Urinary bladder (tissue), 4 donors: ENCODE data around the gene LOXL4. TPM values are rescaled to one million over a fixed set of nuclear protein-coding genes. Genes with fewer than 3 reads are reported as not detected.

Experiments used
- DNase-seq: peaks from one replicate; pipeline ENCODE4 v3.0.0-alpha.2; 2015; ENCODE audit errors: extremely low spot score
- H3K27ac ChIP-seq: one replicate; pipeline ENCODE4 v1.5.1; 2013; ENCODE audit warnings: low read depth, mild to moderate bottlenecking, moderate library complexity
- H3K36me3 ChIP-seq: one replicate; pipeline ENCODE4 v1.6.1; 2013; ENCODE audit warnings: mild to moderate bottlenecking, moderate library complexity; ENCODE audit not compliant: insufficient read depth
- H3K4me1 ChIP-seq: one replicate; pipeline ENCODE4 v1.6.1; 2013; ENCODE audit warnings: mild to moderate bottlenecking, moderate library complexity; ENCODE audit not compliant: insufficient read depth
- H3K4me3 ChIP-seq: one replicate; pipeline ENCODE4 v1.5.1; 2013; ENCODE audit warnings: low read depth, low read length
- WGBS: extraction: QIAGEN DNeasy Blood & Tissue Kit; methylation state at CpG from one replicate; pipeline ENCODE4 v1.1.7; 2013; 5-methylcytosine and 5-hydroxymethylcytosine counted together
- polyA plus RNA-seq: library from polyadenylated mRNA; stranded (reverse); fragments of 200-250 nt; gene quantifications from one replicate; pipeline ENCODE4 v1.2.3, GENCODE V29; 2013
- total RNA-seq: library from RNA; depleted of rRNA; stranded (reverse); fragments of >200 nt; gene quantifications from one replicate; pipeline ENCODE4 v1.2.3, GENCODE V29; 2014
- donor health status: healthy with polysubstance abuse.
- donor health status: healthy.

Gene LOXL4
- total RNA-seq = 8.8 TPM
- polyA plus RNA-seq = 6.6 TPM

DNA sequence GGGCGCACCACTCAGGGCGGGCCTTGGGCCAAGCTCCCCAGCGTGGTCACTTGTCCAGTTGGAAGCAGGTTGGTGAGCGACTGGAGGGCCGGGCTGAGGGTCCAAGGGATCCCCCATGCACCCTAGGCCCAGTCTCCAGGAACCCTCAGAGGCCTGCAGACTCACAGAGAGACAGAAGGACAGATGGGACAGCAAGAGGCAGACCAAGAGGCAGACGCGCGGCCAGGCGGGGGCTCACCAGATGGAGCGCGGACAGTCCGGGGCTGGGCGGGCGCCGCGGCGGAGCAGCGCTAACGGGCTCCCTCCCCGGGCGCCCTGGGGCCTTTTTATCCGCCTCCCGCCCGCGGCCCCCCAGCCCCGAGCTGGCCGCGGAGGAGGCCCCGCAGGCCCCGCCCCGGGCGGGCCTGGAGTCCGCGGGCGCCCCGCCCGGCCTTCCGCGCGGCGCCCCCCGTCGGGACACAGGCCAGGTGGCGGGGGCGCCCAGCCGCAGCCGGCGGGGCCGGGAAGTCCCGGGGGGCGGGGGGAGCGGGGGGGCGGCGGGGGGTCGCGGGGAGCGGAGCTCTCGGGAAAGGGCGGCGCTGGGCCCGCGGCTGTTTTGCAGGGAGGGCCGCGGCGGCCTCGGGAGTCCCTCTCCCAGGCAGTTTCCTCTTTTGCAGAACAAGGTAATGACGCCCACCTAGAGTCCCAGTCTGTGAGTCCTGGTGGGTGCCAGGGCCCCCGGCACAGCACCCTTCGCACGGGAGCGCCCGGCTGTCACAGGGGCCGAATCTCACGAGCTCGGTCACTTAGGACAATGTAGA is at the start of gene LOXL4:
TSS of gene LOXL4 (minus strand) at position 301 of the 800 bp plus-strand sequence. CDS start 5,175 bp downstream, outside the sequence.
- Histone ChIP-seq H3K4me1 (no peaks in the 10 kb centered on the region), H3K27ac (no peak within 1 kb of the TSS), H3K36me3 (no peaks in the 10 kb centered on the region), H3K4me3 (peak within 1 kb of the TSS; percentile 58)
- 4% methylated on average over 64 of the region's 75 CpGs for WGBS
- DNase-seq = no peak

DNA sequence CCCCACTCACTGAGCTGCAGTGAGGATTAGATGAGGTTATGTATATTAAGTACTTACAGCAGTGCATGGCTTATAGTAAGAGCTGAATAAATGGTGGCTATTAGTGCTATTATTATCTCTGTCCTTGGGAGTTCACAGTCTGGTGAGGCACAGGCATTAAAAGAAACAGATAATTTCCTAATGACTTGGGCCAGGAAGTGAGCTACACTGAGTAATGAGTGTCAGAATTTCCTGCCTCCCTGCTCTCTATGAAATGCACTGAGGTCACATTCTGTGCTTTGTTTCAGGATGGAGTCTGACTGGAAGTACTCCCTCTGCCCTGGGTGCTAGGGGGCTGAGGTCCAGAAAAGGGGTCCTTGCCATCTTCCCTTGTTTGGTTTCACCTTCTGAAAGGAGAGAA is 48.7 kb upstream of the LOXL4 start:
- Histone ChIP-seq H3K27ac (no peak overlapping the region), H3K4me3 (no peak overlapping the region), H3K4me1 (no peaks in the 10 kb centered on the region), H3K36me3 (no peaks in the 10 kb centered on the region)
- no peak for DNase-seq

DNA sequence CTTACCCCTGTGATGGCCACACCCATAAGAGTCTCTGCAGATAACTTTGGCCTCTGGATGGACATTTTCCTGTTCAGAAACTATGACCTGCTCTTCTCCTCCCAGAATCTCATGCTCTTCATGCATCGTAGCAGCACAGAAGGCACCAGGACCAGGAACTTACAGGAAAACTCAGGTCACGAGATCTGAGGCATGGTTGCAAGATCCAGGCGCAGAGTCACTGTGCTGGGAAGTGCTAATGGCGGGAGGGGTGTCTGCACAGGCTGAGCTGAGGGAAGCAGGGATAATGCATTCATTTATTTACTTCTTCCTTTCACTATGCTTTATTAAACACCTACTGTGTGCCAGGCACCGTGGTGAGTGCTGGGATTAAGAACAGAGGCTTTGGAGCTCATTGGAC is 48.2 kb upstream of the LOXL4 start:
- Histone ChIP-seq H3K4me1 (no peaks in the 10 kb centered on the region), H3K27ac (no peak overlapping the region), H3K4me3 (no peak overlapping the region), H3K36me3 (no peaks in the 10 kb centered on the region)
- 78% methylated on average over 5 of the region's 5 CpGs for WGBS
- no peak for DNase-seq

DNA sequence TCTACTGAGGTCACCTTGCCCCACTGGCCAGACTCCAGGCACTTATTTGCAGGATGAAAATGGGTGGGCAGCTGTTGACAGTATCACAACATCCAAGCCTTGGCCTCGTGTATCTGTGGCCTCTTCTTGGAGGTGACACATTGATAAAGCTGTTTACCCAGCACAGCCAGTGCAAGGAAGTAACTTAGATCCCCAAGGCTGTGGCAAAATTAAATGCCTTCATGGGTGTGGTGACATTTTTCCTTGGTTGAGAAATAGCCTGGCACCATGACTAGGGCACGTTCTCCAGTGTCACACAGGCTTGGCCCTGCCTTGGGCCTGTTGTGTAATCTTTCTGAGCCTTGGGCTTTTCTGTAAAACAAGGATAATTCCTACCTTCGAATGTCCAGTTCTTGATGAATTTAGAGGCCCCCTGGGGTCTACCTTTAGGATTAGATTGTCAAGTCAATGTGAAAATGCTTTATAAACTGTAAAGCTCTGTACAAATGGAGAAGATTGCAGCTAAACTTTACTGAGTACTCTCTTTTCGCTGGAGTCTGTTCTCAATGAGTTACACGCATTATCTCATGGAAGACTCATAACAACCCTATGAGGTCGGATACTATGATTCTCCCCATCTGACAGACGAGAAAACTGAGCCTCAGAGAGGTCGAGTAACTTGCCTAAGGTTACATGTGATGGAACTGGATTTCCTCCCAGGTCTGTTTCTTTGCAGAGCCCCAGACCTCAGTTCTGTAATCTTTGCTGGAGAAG is 46.7 kb upstream of the LOXL4 start:
- Histone ChIP-seq H3K4me3 (no peak overlapping the region), H3K36me3 (no peaks in the 10 kb centered on the region), H3K4me1 (no peaks in the 10 kb centered on the region), H3K27ac (no peak overlapping the region)
- WGBS = 84% methylated on average over 8 of the region's 8 CpGs
- DNase-seq = no peak

DNA sequence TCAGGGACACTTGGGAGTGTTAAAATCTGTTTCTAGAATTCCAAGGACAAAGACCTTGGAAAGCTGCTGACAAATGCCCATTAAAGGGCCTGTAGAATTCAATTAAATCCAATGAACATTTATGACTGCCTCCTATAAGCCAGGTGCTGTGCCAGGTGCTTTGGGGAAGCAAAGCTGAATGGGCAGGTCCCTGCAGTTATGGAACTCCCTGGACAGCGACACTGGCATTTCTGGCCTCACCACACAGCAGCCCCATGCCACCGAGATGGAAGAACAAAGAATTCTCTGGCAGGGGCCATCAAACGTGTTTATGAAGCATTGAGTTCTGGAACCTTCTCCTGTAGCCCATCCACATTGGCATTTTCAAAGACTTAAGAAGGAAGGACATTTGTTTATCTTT is 45.6 kb upstream of the LOXL4 start:
- H3K27ac ChIP-seq = no peak overlapping the region
- H3K4me3 ChIP-seq = no peak overlapping the region
- no peaks in the 10 kb centered on the region for H3K36me3 ChIP-seq
- no peaks in the 10 kb centered on the region for H3K4me1 ChIP-seq
- DNase-seq = no peak
- WGBS = 93% methylated on average over 3 of the region's 3 CpGs

DNA sequence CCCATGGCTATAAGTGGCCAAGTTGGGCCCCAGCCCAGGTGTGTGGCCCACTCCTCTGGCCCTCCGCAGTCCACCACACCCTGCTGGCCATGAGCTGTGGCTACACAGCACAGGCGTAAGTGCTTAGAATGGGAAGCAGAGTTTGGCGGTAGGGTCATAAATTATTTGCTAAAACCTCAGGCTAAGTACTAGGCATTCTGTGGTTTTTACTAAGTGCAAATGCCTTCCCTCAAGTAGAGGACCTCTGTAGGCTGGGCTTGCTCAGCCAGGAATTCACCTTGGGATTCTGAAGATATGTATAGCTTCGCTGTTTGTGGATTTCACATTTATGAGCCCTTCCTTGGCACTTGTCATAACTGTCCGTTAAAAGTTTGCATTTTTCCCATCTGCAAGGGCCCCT is 44.8 kb upstream of the LOXL4 start:
- no peak for DNase-seq
- Histone ChIP-seq H3K4me3 (no peak overlapping the region), H3K36me3 (no peaks in the 10 kb centered on the region), H3K27ac (no peak overlapping the region), H3K4me1 (no peaks in the 10 kb centered on the region)
- 90% methylated on average over 5 of the region's 5 CpGs for WGBS

DNA sequence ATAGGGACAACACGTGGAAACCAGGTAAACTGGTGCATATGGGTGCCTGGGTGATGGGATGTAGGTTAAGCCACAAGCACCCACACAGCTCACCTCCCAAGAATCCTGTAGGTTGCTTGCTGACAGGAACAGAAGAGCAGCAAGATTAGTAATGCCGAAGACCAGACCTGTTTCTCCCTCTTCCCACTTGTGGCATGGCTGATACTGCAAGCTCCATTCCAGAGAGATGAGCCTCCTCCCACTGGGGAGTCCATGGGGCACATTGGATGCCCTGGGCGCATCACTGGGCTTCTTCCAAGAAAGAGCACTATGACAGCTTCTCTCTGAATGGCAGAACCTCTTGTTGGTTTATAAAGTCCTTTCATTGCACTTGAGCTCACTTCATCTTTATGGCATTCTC is 44.4 kb upstream of the LOXL4 start:
- H3K4me1 ChIP-seq = no peaks in the 10 kb centered on the region
- WGBS = 88% methylated on average over 3 of the region's 3 CpGs
- DNase-seq = no peak
- H3K27ac ChIP-seq = no peak overlapping the region
- no peaks in the 10 kb centered on the region for H3K36me3 ChIP-seq
- H3K4me3 ChIP-seq = no peak overlapping the region

DNA sequence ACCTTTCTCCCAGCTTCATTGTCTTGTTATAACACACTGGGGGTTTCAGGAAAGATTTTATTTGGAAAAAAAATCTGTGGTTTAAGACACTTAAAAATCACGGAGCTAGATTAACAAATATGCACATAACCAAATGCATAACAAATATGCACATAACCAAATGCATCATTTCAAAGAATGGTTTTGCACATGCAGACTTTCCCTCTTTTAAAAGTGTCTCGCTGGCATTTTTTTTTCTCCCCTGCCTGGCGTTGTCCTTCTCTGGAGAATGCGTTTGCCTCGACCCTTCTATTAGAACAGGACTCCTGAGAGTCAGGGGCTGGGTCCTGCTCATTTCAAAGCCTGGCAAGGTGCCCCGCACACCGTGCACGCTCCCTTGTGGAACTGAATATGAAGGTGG is 42.7 kb upstream of the LOXL4 start:
- DNase-seq = no peak
- H3K4me1 ChIP-seq = no peaks in the 10 kb centered on the region
- no peak overlapping the region for H3K4me3 ChIP-seq
- H3K27ac ChIP-seq = no peak overlapping the region
- H3K36me3 ChIP-seq = no peaks in the 10 kb centered on the region
- 92% methylated on average over 8 of the region's 8 CpGs for WGBS

DNA sequence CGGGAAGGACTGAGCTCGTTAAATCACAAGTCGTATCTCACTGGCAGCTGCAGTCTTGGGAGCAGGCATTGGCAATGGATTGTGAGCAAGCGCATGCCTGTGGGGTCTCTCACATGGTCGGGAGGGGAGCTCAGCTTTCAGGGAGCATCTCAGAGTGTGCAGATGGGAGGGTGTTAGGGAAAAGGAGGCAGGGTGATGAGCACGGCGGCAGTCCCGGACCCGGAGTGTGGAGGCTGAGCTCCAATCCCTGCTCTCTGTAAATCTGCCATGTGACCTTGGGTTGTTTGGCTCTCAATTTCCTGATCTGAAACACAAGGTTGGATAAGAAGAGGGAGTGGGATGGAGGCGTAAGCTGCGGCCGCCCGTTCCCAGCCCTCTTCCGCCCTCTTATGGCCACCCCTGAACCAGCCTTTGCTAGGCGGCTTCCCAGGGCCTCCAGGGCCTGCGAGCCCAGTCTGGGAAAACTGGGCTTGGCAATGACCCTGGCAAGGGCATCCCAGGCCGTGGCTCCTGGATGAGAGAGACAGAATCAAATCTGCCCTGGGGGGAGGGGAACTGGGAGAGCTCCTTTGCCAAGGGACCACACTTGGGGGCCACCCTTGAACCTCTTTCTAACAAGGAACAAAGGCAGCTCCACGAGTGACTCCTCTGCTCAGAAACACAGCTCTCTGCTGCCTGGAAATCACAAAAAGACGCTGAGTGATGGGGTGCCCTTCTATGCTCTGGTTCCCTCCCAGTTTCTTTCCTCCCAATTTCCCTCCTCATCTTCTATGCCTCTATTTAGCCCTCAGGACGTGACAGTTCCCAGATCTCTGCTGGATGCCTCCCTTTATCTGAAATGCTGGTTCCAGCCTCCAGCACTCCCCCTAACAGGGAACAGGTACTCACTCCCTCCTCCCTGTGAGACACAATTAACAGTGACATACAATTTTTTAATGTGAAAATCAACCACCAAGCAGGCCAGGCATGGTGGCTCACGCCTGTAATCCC is 41.7 kb upstream of the LOXL4 start:
- H3K27ac ChIP-seq = no peak overlapping the region

DNA sequence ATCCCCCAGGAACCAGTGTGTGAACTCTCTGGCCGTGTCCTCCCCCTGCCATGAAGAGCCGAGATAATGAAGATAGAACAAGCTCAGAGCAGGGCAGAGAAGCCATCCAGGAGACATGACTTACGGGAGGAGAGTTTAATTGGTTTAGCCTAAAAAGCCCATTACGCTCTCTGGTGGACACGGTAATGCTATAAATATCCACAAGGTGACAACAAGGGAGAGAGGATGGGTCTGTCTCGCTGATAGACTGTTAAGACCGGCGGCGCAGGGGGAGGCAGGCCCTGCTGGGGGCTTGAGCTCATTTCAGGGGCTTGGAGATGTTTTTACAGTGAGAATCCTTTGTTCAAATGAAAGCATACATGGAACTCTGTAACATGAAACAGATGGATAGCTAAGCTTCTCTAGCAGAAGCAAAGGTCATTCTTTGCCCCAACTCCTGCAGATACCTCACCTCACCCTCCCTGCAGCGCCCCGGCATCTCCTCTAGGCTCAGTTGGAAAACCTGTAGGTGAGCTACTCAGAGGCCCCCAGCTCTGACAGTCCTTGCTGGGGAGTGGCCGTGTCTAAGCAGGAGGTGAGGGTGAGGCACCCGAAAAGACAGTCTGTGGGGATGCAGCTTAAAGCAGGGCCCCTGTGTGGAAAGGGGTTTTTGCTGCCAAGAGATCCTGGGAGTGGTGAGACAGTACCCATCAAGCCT is 40.8 kb upstream of the LOXL4 start:
- Histone ChIP-seq H3K4me3 (no peak overlapping the region), H3K27ac (no peak overlapping the region)
- WGBS = 51% methylated on average over 13 of the region's 13 CpGs

More for the DNA sequence above, 41.7 kb upstream of the LOXL4 start:
- peak; percentile 72 for DNase-seq
- Histone ChIP-seq H3K36me3 (no peaks in the 10 kb centered on the region), H3K4me1 (no peaks in the 10 kb centered on the region), H3K4me3 (no peak overlapping the region)
- 17% methylated on average over 21 of the region's 21 CpGs for WGBS

DNA sequence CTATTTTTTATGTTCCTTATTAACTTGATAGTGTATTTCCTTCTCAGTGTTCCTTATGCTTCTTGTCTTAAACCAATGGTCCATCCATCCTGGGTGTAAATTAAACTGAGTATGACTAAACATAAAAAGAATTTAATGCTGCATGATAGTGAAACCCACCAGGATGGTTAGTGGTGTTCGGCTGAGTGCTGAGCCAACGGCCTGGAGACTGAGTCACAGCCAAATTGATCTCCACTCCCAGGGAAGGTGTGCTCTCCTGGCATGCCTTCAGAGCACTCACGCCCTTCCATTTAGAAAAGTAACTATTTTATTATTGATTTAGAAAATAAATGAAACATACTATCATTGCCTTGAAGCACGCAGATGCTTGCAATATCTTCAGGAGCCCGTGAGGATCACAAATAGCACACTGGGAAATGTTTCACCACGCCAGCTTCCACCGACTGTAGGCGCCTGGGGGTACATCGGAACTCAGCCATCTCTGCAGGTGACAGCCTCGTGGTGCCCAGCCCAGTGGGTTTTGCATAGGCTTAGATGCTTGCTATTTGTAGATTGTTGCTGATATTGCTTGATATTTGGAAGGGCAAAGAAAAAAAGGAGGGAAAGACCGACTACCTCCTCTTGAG is 40.0 kb upstream of the LOXL4 start:
- no peak overlapping the region for H3K27ac ChIP-seq

More for the DNA sequence above, 40.8 kb upstream of the LOXL4 start:
- DNase-seq = peak; percentile 43
- no peaks in the 10 kb centered on the region for H3K4me1 ChIP-seq
- no peaks in the 10 kb centered on the region for H3K36me3 ChIP-seq

DNA sequence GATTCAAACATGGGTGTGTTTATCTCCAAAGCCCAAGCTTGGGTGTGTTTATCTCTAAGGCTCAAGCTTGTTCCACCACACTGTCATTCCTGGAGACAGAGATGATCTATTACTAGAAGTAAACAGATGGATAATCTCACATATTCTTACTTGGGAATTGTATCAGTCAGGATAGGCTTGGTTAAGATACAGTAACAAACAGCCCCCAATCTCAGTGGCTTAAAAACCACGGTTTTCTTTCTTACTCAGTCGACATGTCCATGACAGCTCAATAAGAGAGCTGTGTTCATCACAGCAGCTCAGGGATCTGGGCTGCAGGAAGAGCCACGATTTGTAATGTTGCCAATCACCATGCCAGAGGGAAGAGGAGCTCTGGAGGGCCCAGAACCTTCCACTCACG is 38.5 kb upstream of the LOXL4 start:
- Histone ChIP-seq H3K4me1 (no peaks in the 10 kb centered on the region), H3K36me3 (no peaks in the 10 kb centered on the region), H3K4me3 (no peak overlapping the region), H3K27ac (no peak overlapping the region)
- WGBS = 80% methylated on average over 4 of the region's 4 CpGs
- DNase-seq = no peak

More for the DNA sequence above, 40.0 kb upstream of the LOXL4 start:
- no peaks in the 10 kb centered on the region for H3K36me3 ChIP-seq
- H3K4me3 ChIP-seq = no peak overlapping the region
- no peak for DNase-seq
- H3K4me1 ChIP-seq = no peaks in the 10 kb centered on the region
- 91% methylated on average over 11 of the region's 11 CpGs for WGBS
